SK-N-SH (cell line): Measurements from ENCODE around the gene CDH13.

Source experiments
- CTCF ChIP-seq: fragments of 200-600 bp; sonication (generic); IDR thresholded peaks from 2 replicates; pipeline ENCODE4 v1.6.1; 2017; ENCODE audit warnings: antibody characterized with exemption, mild to moderate bottlenecking, moderate library complexity
- EZH2phosphoT487 ChIP-seq: fragments of 200-600 bp; sonication (generic); IDR thresholded peaks from 2 replicates; pipeline ENCODE4 v1.6.1; 2017; ENCODE audit warnings: low read depth, mixed run types, mild to moderate bottlenecking, antibody characterized with exemption, moderate library complexity, borderline replicate concordance
- MAX ChIP-seq: IDR thresholded peaks from 2 replicates; pipeline ENCODE4 v1.4.0; 2012; ENCODE audit warnings: low read depth
- POLR2AphosphoS5 ChIP-seq: IDR thresholded peaks from 2 replicates; pipeline ENCODE4 v1.6.1; 2012; ENCODE audit warnings: low read depth, low read length
- RAD21 ChIP-seq: IDR thresholded peaks from 2 replicates; pipeline ENCODE4 v1.6.1; 2012; ENCODE audit warnings: mild to moderate bottlenecking, low read length
- TAF1 ChIP-seq: IDR thresholded peaks from 2 replicates; pipeline ENCODE4 v1.6.1; 2012; ENCODE audit warnings: low read depth, mild to moderate bottlenecking, low read length, moderate library complexity, borderline replicate concordance
- USF2 ChIP-seq: fragments of 150-350 bp; IDR thresholded peaks from 2 replicates; pipeline ENCODE4 v1.6.1; 2017; ENCODE audit warnings: antibody characterized with exemption, low read length, low read depth, borderline replicate concordance

GRCh38 chr16:82899731-82900450, 273.1 kb downstream of the CDH13 start:
- TF ChIP-seq CTCF (no peak), POLR2AphosphoS5 (no peak), USF2 (no peak), RAD21 (no peak), EZH2phosphoT487 (no peak), MAX (no peak), TAF1 (no peak)
